NCI-H2107 treated with DMSO at 0.1 percent for 48 hours (cell line): Measurements from ENCODE around the gene PRSS48.
"Not testable (repeated sequence)": the region's sequence is repeated elsewhere in the genome, so short reads cannot be mapped to it uniquely, and the experiment has no call there.

Experiments used
- DNase-seq: peaks from one replicate; lab custom pipeline; 2025; ENCODE audit not compliant: unreplicated experiment; lab: John Stamatoyannopoulos, UW

PRSS48 gene

DNA sequence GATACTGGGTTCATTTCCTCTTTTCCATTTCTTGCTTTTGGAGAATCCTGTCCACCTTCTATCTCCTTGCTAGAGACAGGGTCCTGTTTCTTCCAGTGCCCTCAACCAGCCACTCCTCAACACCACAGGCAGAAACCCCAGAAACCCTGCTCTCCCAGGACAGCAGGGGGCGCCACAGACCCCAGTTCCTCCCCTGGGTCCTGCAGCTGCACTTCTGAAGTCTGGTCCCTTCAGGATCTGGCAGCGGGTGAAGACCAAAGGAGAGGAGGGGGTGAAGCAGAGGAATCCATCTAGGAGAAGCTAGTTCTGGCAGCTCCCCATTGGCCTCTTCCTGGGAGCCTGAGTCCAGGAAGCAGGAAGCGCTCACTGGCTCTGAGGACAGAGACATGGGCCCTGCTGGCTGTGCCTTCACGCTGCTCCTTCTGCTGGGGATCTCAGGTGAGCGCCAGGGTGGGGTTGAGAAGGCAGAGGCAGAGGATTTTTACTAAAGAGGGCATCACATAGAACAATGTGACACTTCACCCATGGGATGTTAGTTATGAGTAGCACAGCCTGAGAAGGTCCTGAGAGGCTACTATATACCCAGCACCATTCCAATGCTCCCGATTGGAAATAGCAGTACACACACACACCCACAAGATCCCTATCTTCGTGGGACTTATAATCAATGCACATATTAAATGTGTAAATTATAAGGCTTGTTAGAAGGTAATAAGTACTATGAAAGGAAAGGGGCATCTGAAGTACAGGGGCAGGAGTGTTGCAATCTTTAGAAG is at the start of gene PRSS48:
PRSS48 (plus strand) TSS at position 375 of the 776 bp plus-strand sequence; CDS start at position 387, 12 bp downstream.
- DNase-seq: no peak

GRCh38 chr4:151227172-151227571 is 49.8 kb upstream of the PRSS48 start:
- no peak for DNase-seq

GRCh38 chr4:151227731-151228130 is 49.2 kb upstream of the PRSS48 start:
- no peak for DNase-seq

GRCh38 chr4:151228189-151229119 is 48.5 kb upstream of the PRSS48 start:
- no peak for DNase-seq

GRCh38 chr4:151231915-151232595 is 44.9 kb upstream of the PRSS48 start:
- DNase-seq: no peak

- DNase-seq: no peak
These were observed 43.4 kb upstream of the PRSS48 start for GRCh38 chr4:151233600-151233999.

DNA sequence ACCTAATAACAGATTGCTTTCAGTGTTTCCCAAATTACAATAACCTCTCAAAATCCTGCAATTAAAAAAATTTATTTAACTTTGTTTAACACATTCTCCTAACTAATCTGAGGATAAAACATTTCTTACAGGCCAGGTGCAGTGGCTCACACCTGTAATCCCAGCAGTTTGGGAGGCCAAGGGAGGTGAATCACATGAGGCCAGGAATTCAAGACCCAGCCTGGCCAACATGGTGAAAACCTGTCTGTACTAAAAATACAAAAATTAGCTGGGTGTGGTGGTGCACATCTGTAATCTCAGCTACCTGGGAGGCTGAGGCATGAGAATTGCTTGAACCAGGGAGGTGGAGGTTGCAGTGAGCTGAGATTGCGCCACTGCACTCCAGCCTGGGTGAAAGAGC is 41.6 kb upstream of the PRSS48 start:
- DNase-seq: not testable (repeated sequence)

DNA sequence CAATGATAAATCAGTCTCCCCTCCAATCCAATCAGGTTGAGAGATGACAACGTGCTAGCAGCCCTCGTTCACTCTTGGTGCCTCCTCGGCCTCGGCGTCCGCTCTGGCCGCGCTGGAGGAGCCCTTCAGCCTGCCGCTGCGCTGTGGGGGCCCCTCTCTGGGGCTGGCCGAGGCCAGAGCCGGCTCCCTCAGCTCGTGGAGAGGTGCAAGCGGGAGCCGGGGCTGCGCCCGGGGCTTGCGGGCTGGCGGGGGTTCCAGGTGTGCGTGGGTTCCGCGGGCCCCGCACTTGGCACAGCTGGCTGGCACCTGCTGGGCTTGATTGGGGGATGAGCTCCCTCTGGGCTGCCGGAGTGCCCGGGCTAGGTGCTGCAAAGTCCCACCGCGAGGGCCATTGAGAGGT is 40.9 kb upstream of the PRSS48 start:
- DNase-seq: no peak

DNA sequence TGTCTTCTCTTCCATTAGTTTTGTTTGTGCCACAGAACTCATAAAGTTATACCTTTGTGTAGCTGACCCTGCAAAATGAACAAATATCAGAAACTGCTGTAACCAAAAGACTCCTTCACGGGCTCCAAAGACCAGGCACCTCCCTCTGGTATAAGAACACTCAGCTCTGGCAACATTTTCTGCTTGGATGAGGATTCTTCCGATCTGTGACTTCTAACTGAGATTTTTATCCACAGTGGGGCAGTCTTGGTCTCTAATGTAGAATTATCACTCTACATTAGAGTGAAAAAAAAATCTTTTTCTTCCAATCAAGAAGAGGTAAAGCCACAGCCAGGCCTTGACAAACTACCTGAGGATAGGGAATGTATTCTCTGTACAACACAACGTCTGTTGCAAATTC is 38.5 kb upstream of the PRSS48 start:
- DNase-seq: no peak

DNA sequence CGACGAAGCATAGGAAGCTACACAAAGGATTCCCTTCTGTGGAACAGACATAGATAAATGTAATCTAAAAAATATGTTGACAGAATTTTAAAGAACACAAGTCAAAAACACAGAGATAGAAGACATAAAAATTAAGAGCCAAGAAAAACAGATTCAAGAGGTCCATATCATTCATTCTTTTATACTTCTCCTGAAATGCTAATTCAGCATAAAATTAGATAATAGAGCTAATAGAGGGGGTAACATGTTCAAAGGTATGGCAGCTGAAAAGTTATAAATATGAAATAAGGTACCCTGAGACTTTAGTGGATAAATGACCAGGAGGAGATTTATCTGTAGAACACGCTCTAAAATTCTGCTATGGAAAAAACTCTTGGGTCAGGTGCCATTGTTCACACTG is 37.4 kb upstream of the PRSS48 start:
- no peak for DNase-seq

GRCh38 chr4:151242305-151242704 is 34.7 kb upstream of the PRSS48 start:
- DNase-seq: no peak

DNA sequence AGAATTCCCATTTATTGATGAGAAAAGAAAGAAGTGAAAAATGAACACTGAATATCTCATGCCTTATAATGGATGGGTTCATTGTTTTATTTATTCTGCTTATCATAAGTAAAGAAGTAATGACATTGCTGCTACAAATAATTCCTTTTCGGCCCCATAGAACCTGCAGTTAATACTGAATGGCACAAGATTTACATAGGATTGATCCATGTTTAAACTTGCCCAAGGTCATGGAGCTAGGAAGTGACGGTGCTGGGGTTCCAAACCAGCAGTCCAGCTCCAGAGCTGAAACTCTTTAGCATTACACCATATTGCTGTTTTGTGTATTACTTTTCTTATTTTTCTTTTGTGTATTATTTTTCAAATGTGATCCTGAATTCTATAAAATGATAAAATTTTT is 30.2 kb upstream of the PRSS48 start:
- DNase-seq: no peak

DNA sequence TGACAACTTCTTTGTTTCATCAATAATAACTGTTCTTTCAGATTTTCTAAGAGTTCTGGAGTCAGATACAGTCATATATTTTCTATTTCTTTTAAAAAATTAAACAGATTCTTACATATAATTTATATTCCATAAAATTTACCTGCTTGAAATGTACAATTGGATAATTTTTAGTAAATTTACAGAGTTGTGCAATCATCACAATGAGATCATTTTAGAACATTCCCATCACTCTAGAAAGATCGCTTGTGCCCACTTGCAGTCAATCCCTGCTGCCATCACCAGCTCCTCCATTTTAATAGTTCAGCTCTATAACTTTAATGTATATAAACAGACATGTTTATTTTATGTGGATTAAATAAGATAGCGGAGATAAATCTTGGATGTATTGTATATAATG is 29.6 kb upstream of the PRSS48 start:
- DNase-seq: no peak

DNA sequence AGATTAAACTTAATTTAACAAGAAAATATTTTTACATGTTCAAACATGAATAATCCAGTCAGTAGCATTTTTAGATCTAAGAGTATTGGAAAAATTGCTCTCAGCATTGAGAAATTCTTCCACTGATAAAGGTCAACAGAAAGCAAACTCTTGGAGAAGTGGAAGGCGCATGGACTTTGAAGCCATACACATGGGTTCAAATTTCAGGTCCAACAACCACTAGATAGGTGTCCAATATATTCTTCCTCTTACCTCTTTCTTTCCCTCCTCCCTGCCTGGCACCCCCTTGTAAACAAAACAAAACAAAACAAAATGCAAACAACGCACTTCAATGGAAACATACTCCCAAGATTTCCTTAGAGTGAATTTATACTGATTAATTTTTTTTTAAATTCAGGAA is 28.4 kb upstream of the PRSS48 start:
- DNase-seq: no peak

DNA sequence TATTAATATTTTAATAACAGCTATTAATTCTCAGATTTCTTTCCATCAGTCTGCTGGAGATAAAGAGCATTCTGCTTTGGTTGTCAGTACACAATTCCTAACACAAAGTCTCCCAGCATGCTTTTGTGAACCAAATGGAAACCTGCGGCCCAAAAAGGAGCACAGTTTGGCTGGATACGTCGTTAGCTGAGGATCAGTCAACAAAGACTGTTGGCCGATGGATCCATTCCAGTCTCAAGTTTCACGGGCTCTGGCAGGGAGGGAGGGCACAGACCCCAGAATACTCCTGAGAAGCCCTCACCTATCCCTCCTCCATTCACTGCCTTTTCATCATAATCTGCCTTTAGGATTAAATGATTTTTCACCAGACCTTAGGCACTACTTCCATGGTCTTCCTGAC is 26.3 kb upstream of the PRSS48 start:
- DNase-seq: no peak

GRCh38 chr4:151251603-151252304 is 25.2 kb upstream of the PRSS48 start:
- no peak for DNase-seq

- DNase-seq: not testable (repeated sequence)
These were observed 21.7 kb upstream of the PRSS48 start for GRCh38 chr4:151255226-151255625.

DNA sequence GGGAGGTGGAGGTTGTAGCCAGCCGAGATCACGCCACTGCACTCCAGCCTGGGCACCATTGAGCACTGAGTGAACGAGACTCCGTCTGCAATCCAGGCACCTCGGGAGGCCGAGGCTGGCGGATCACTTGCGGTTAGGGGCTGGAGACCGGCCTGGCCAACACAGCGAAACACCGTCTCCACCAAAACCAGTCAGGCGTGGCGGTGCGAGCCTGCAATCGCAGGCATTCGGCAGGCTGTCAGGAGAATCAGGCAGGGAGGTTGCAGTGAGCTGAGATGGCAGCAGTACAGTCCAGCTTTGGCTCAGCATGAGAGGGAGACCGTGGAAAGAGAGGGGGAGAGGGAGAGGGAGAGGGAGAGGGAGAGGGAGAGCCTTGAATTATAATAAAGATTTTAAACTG is 21.3 kb upstream of the PRSS48 start:
- not testable (repeated sequence) for DNase-seq

- DNase-seq: no peak
These were observed 20.8 kb upstream of the PRSS48 start for GRCh38 chr4:151256134-151256533.

DNA sequence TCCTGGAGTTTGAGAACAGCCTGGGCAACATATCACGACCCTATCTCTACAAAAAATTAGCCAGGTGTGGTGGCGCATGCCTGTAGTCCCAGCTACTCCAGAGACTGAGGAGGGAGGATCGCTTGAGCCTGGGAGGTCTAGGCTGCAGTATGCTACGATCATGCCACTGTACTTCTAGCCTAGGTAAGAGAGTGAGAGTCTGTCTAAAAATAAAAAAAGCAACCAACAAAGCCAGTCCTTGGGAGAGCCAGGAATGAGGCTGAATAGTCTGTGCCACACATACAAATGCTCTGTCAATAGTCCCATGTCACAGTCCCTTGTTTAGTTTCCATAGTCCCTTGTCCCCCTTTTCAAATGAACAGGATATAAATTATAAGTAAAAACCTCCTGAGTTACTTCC is 19.3 kb upstream of the PRSS48 start:
- no peak for DNase-seq

- DNase-seq: no peak
These were observed 17.2 kb upstream of the PRSS48 start for GRCh38 chr4:151259752-151260151.
